H1 (cell line): Measurements from ENCODE around the gene XKR7. TPM values are rescaled to one million over a fixed set of nuclear protein-coding genes. Genes with fewer than 3 reads are reported as not detected.

ENCODE experiments used
- CTCF ChIA-PET: fragments of 300-600 bp; sonication (Branson Sonifier 250); formaldehyde crosslinking; loops from one replicate; lab custom pipeline; 2021; ENCODE audit not compliant: partially characterized antibody; lab: Charles Lee
- POLR2A ChIA-PET: fragments of 300-600 bp; sonication (Branson Sonifier 250); formaldehyde crosslinking; loops from one replicate; lab custom pipeline; 2021; ENCODE audit warnings: inconsistent platforms; ENCODE audit not compliant: partially characterized antibody; lab: Charles Lee
- DNase-seq, 2 experiments: peaks; one replicate each; pipeline versions ENCODE4 v3.0.0 to v3.0.0-alpha.2; 2010 to 2022; ENCODE audit warnings: low spot score in 2 of 2, low read depth in 1 of 2, mixed read lengths in 1 of 2
- FAIRE-seq: peaks from 2 replicates; lab custom pipeline; 2011; peaks lifted over from hg19 to GRCh38; lab: Jason Lieb, UNC
- H2AFZ ChIP-seq: 2 replicates; pipeline ENCODE4 v1.8.1; 2012; ENCODE audit warnings: low read length, inconsistent platforms
- H2AK5ac ChIP-seq: 2 replicates; pipeline ENCODE4 v1.6.1; 2013; ENCODE audit warnings: low read depth, low read length
- H2BK120ac ChIP-seq: replicated peaks from 2 replicates; pipeline ENCODE3; 2013; ENCODE audit warnings: low read depth, low read length, inconsistent platforms
- H2BK12ac ChIP-seq: 2 replicates; pipeline ENCODE4 v1.6.1; 2013; ENCODE audit warnings: low read depth, low read length
- H2BK15ac ChIP-seq: 2 replicates; pipeline ENCODE4 v1.6.1; 2013; ENCODE audit warnings: low read length
- H2BK20ac ChIP-seq: 2 replicates; pipeline ENCODE4 v1.6.1; 2013; ENCODE audit warnings: low read length
- H2BK5ac ChIP-seq: 2 replicates; pipeline ENCODE4 v1.6.1; 2013; ENCODE audit warnings: low read depth, low read length
- H3K14ac ChIP-seq: 2 replicates; pipeline ENCODE4 v1.6.1; 2013; ENCODE audit warnings: inconsistent platforms; ENCODE audit not compliant: insufficient read length
- H3K18ac ChIP-seq: 2 replicates; pipeline ENCODE4 v1.6.1; 2013; ENCODE audit warnings: low read length; ENCODE audit errors: extremely low read depth
- H3K23ac ChIP-seq: 2 replicates; pipeline ENCODE4 v1.6.1; 2013; ENCODE audit warnings: inconsistent platforms; ENCODE audit not compliant: insufficient read length
- H3K23me2 ChIP-seq: 2 replicates; pipeline ENCODE4 v1.6.1; 2013; ENCODE audit warnings: low read depth, low read length
- H3K27ac ChIP-seq: 2 replicates; pipeline ENCODE4 v1.6.1; 2011; ENCODE audit warnings: low read depth, low read length, inconsistent platforms
- H3K27me3 ChIP-seq, 4 experiments: replicated peaks in 1 of 4; 1 replicate in 1 of 4; 2 replicates in 3 of 4; pipeline versions ENCODE4 v1.6.1 to v1.8.1; 2011 to 2013; ENCODE audit warnings: low read length in 3 of 4, mild to moderate bottlenecking in 3 of 4, inconsistent platforms in 2 of 4, mixed read lengths in 2 of 4, moderate library complexity in 1 of 4; ENCODE audit not compliant: control insufficient read depth in 3 of 4, insufficient read depth in 3 of 4; ENCODE audit errors: extremely low read depth in 1 of 4
- H3K36me3 ChIP-seq, 4 experiments: 2 replicates each; pipeline versions ENCODE4 v1.6.1 to v1.8.1; 2011 to 2013; ENCODE audit warnings: mild to moderate bottlenecking in 4 of 4, low read length in 3 of 4, moderate library complexity in 2 of 4, control low read depth in 1 of 4, inconsistent platforms in 1 of 4; ENCODE audit not compliant: insufficient read depth in 4 of 4, control insufficient read depth in 2 of 4
- H3K4ac ChIP-seq: replicated peaks from 2 replicates; pipeline ENCODE3; 2013; ENCODE audit warnings: low read length, low read depth, mixed read lengths, inconsistent platforms; ENCODE audit not compliant: insufficient read length
- H3K4me1 ChIP-seq, 4 experiments: replicated peaks in 1 of 4; 1 replicate in 1 of 4; 2 replicates in 3 of 4; pipeline versions ENCODE4 v1.6.1 to v1.8.1; 2011 to 2013; ENCODE audit warnings: low read length in 3 of 4, inconsistent platforms in 2 of 4, mixed read lengths in 1 of 4; ENCODE audit not compliant: insufficient read depth in 4 of 4, control insufficient read depth in 3 of 4
- H3K4me2 ChIP-seq, 2 experiments: 2 replicates each; pipeline versions ENCODE4 v1.6.1 to v1.8.1; 2011 to 2013; ENCODE audit warnings: low read depth in 2 of 2, low read length in 2 of 2, control low read depth in 1 of 2, inconsistent platforms in 1 of 2, mild to moderate bottlenecking in 1 of 2; ENCODE audit not compliant: insufficient read depth in 1 of 2
- H3K4me3 ChIP-seq, 4 experiments: fragments of 200-600, 300-600 bp in 1 of 4; sonication (generic), shearing (Covaris generic), sonication (Bioruptor Twin) in 1 of 4; 2 replicates each; pipeline versions ENCODE4 v1.5.1 to v1.8.1; 2011 to 2016; ENCODE audit warnings: low read length in 4 of 4, low read depth in 3 of 4, control low read depth in 2 of 4, inconsistent platforms in 2 of 4, mild to moderate bottlenecking in 2 of 4, mixed read lengths in 1 of 4, moderate library complexity in 1 of 4; ENCODE audit not compliant: insufficient read depth in 2 of 4; ENCODE audit errors: extremely low read depth in 1 of 4
- H3K56ac ChIP-seq: replicated peaks from 2 replicates; pipeline ENCODE3; 2013; ENCODE audit warnings: low read depth, mild to moderate bottlenecking, mixed read lengths, low read length, inconsistent platforms; ENCODE audit not compliant: insufficient read length
- H3K79me1 ChIP-seq: 2 replicates; pipeline ENCODE4 v1.6.1; 2013; ENCODE audit warnings: low read depth, low read length, control low read depth
- H3K79me2 ChIP-seq, 2 experiments: 2 replicates each; pipeline versions ENCODE4 v1.6.1 to v1.8.1; 2012 to 2013; ENCODE audit warnings: low read length in 2 of 2, mild to moderate bottlenecking in 2 of 2, inconsistent platforms in 1 of 2; ENCODE audit not compliant: insufficient read depth in 2 of 2, control insufficient read depth in 1 of 2
- H3K9ac ChIP-seq, 4 experiments: replicated peaks in 1 of 4; 1 replicate in 1 of 4; 2 replicates in 3 of 4; pipeline versions ENCODE4 v1.6.1 to v1.8.1; 2011 to 2013; ENCODE audit warnings: low read depth in 3 of 4, low read length in 3 of 4, control low read depth in 2 of 4, mild to moderate bottlenecking in 2 of 4, moderate library complexity in 2 of 4, inconsistent platforms in 1 of 4; ENCODE audit errors: extremely low read depth in 1 of 4
- H3K9me3 ChIP-seq, 2 experiments: 2 replicates each; pipeline versions ENCODE4 v1.6.1 to v1.8.1; 2012 to 2013; ENCODE audit warnings: mild to moderate bottlenecking in 2 of 2, moderate library complexity in 2 of 2, control low read depth in 1 of 2, inconsistent platforms in 1 of 2, low read depth in 1 of 2, low read length in 1 of 2, mixed read lengths in 1 of 2; ENCODE audit not compliant: insufficient read depth in 2 of 2
- H4K20me1 ChIP-seq, 2 experiments: replicated peaks in 1 of 2; 2 replicates each; pipeline versions ENCODE3 to v1.8.1; 2011 to 2013; ENCODE audit warnings: inconsistent platforms in 2 of 2, low read length in 2 of 2, mild to moderate bottlenecking in 1 of 2; ENCODE audit not compliant: insufficient read depth in 2 of 2, control insufficient read depth in 1 of 2
- H4K5ac ChIP-seq: 2 replicates; pipeline ENCODE4 v1.6.1; 2013; ENCODE audit warnings: low read length, low read depth, mixed read lengths, inconsistent platforms; ENCODE audit not compliant: insufficient read length
- H4K8ac ChIP-seq: 2 replicates; pipeline ENCODE4 v1.8.0; 2013; ENCODE audit warnings: mild to moderate bottlenecking, moderate library complexity, low read length, inconsistent platforms; ENCODE audit not compliant: insufficient read depth; ENCODE audit errors: extremely low read depth
- H4K91ac ChIP-seq: replicated peaks from 2 replicates; pipeline ENCODE3; 2013; ENCODE audit warnings: low read length, mixed read lengths, inconsistent platforms; ENCODE audit not compliant: insufficient read length
- CHD1 ChIP-seq: IDR thresholded peaks from 2 replicates; pipeline ENCODE4 v1.6.1; 2012; ENCODE audit warnings: low read depth, low read length, improper control_type of control experiment
- CHD2 ChIP-seq: IDR thresholded peaks from 2 replicates; pipeline ENCODE4 v1.6.1; 2012; ENCODE audit warnings: low read length, improper control_type of control experiment
- FOSL1 ChIP-seq: IDR thresholded peaks from 2 replicates; pipeline ENCODE4 v1.6.1; 2011; ENCODE audit warnings: mild to moderate bottlenecking, low read depth, low read length, moderate library complexity; ENCODE audit not compliant: insufficient read depth
- HDAC6 ChIP-seq: IDR thresholded peaks from one replicate; pipeline ENCODE4 v1.7.1; 2012; ENCODE audit warnings: low read depth, mild to moderate bottlenecking, inconsistent platforms, low read length, moderate library complexity
- JUN ChIP-seq: IDR thresholded peaks from 2 replicates; pipeline ENCODE4 v1.6.1; 2011; ENCODE audit warnings: low read depth, mild to moderate bottlenecking, improper control_type of control experiment, low read length
- NANOG ChIP-seq: IDR thresholded peaks from 2 replicates; pipeline ENCODE4 v1.6.1; 2011; ENCODE audit warnings: low read length, low read depth, mild to moderate bottlenecking, inconsistent platforms; ENCODE audit not compliant: insufficient read depth, poor library complexity, severe bottlenecking
- NRF1 ChIP-seq: IDR thresholded peaks from 2 replicates; pipeline ENCODE4 v1.6.1; 2011; ENCODE audit warnings: mild to moderate bottlenecking, low read depth, low read length, improper control_type of control experiment
- PHF8 ChIP-seq: fragments of 200-600 bp; sonication (generic); conservative IDR thresholded peaks from 2 replicates; pipeline ENCODE4 v1.7.1; 2012; ENCODE audit warnings: low read depth, mild to moderate bottlenecking, inconsistent platforms, low read length, moderate library complexity
- WGBS, 2 experiments: shearing (Covaris generic) in 1 of 2; methylation state at CpG; one replicate each; pipeline versions ENCODE4 v1.1.6 to v1.1.7; 2013 to 2015; ENCODE audit warnings: low lambda C conversion rate in 2 of 2, mixed read lengths in 2 of 2, inconsistent platforms in 1 of 2, low coverage in 1 of 2, missing lambda C conversion rate in 1 of 2; ENCODE audit not compliant: insufficient replicate concordance in 2 of 2, insufficient coverage in 1 of 2, insufficient read length in 1 of 2; ENCODE audit errors: extremely low coverage in 1 of 2, missing lambda C conversion rate in 1 of 2; 5-methylcytosine and 5-hydroxymethylcytosine counted together
- polyA plus RNA-seq, 7 experiments: library from polyadenylated mRNA; depleted of rRNA in 3 of 7; stranded (reverse) in 5 of 7; unstranded in 2 of 7; fragments of >200 nt in 5 of 7; fragments of 200-250 nt in 2 of 7; gene quantifications; 1 replicate in 5 of 7; 2 replicates in 1 of 7; 4 replicates in 1 of 7; pipeline versions ENCODE4 v1.2.1 to v1.2.3, GENCODE V29; 2011 to 2013; ENCODE audit warnings: missing spikeins in 2 of 7, mixed read lengths in 2 of 7
- total RNA-seq: library from RNA; stranded (reverse); fragmentation: NEBNext Ultra II Directional; extraction: Animal tissue kit (Norgen Biotek cat#: 25700); gene quantifications from 2 replicates; pipeline ENCODE4 v1.2.1, GENCODE V29; 2021
- TF ChIP-seq, protein P1 (sequence below): IDR thresholded peaks from 2 replicates; pipeline ENCODE4 v1.6.1; 2012; ENCODE audit warnings: low read length, inconsistent platforms

XKR7 gene
- total and polyA plus RNA-seq, 2 of the 8 experiments (the other 6 are each of a cell fraction or from before 2014, with no cell fraction given), result 1.8 to 2.4 TPM

DNA sequence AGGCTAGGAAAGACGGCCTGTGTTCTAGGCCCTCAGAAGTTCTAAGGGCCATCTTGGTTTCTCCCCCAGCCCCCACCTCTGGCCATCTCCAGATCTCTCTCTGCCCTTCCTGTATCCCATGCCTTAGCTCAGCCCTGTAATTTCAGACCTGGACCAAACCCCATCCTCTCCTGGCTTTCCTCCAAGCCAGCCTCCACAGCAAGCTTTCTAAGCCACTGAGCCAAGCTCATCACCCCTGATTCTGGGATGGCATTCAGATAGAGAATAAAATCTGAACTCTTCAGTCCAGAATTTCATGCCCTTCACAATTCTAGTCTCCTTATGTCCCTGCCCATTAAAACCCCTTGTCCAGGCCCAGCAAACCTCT is 23.4 kb downstream of the XKR7 start:
- no peak overlapping the region for H2AFZ ChIP-seq
- POLR2A ChIA-PET, result interaction anchor here (1.5 to 3.3 kb wide), 2 partner anchors 16 to 19 kb away, joined by 4 to 8 read pairs; no protein-coding TSS in a partner anchor
- H4K91ac ChIP-seq, result no peak overlapping the region
- H3K4ac ChIP-seq, result no peak overlapping the region
- peaks cover 0 to 3% of the 10 kb centered on the region in 2 experiments for H4K20me1 ChIP-seq
- H3K9me3 ChIP-seq, result no peaks in the 10 kb centered on the region
- no peaks in the 10 kb centered on the region for H3K79me2 ChIP-seq
- no peaks in the 10 kb centered on the region for H3K36me3 ChIP-seq
- no peak overlapping the region for H4K5ac ChIP-seq
- FAIRE-seq, result no peak
- no peak overlapping the region for H2BK5ac ChIP-seq
- no peak overlapping the region for H3K14ac ChIP-seq
- H3K27me3 ChIP-seq, result peaks cover 2 to 36% (median 28%) of the 10 kb centered on the region in 4 experiments
- H2BK15ac ChIP-seq, result no peak overlapping the region
- CTCF ChIA-PET, result interaction anchor here (0.9 to 1.8 kb wide), 8 partner anchors 16 to 157 kb away, joined by 3 to 6 read pairs (median 4); no protein-coding TSS in a partner anchor
- no peak overlapping the region for H2AK5ac ChIP-seq
- H3K56ac ChIP-seq, result no peak overlapping the region
- H4K8ac ChIP-seq, result no peak overlapping the region
- H3K23ac ChIP-seq, result no peak overlapping the region
- no peak overlapping the region for H2BK20ac ChIP-seq
- H3K4me2 ChIP-seq, result no peak overlapping the region
- H3K79me1 ChIP-seq, result no peaks in the 10 kb centered on the region
- no peak overlapping the region for H3K27ac ChIP-seq
- H3K4me1 ChIP-seq, result peaks cover 0 to 13% (median 8%) of the 10 kb centered on the region in 4 experiments; a peak in 4 of 7 replicates
- no peak overlapping the region for H3K18ac ChIP-seq
- no peak overlapping the region for H3K4me3 ChIP-seq
- whole genome bisulfite sequencing, 2 experiments, result 100% methylated on average over 1 of the region's 1 CpG; no CpG with 5 or more reads in 1 of the 2 experiments
- DNase-seq, result no peak
- peaks cover 7% of the 10 kb centered on the region; the same call in 1 of the 2 replicates for H3K23me2 ChIP-seq
- H2BK120ac ChIP-seq, result no peak overlapping the region
- no peak overlapping the region for H3K9ac ChIP-seq
- H2BK12ac ChIP-seq, result no peak overlapping the region
- TF ChIP-seq HDAC6 (no peak), NRF1 (no peak), PHF8 (no peak), CHD2 (no peak), CHD1 (no peak), JUN (no peak), NANOG (no peak), FOSL1 (no peak)
- TF ChIP-seq, protein P1, sequence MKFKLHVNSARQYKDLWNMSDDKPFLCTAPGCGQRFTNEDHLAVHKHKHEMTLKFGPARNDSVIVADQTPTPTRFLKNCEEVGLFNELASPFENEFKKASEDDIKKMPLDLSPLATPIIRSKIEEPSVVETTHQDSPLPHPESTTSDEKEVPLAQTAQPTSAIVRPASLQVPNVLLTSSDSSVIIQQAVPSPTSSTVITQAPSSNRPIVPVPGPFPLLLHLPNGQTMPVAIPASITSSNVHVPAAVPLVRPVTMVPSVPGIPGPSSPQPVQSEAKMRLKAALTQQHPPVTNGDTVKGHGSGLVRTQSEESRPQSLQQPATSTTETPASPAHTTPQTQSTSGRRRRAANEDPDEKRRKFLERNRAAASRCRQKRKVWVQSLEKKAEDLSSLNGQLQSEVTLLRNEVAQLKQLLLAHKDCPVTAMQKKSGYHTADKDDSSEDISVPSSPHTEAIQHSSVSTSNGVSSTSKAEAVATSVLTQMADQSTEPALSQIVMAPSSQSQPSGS, result no peak
